GM10266 (cell line): Measurements from ENCODE around the gene PTTG1.
A peak's percentile ranks its signal among the peaks of the same experiment; 100 is the strongest.

ENCODE experiments used
- DNase-seq: peaks from one replicate; pipeline ENCODE4 v3.0.0; 2012; ENCODE audit errors: extremely low spot score
- CTCF ChIP-seq: IDR thresholded peaks from 2 replicates; pipeline ENCODE4 v1.5.1; 2012; ENCODE audit warnings: mild to moderate bottlenecking, low read depth; ENCODE audit not compliant: control insufficient read depth, insufficient read depth; ENCODE audit errors: missing control alignments

PTTG1 gene

GRCh38 chr5:160421625-160422258, at the start of gene PTTG1:
TSS of gene PTTG1 (plus strand) at chr5:160421855. CDS start at chr5:160422313, 458 bp downstream.
- TF ChIP-seq CTCF = no peak
- DNase-seq = peak; percentile 78

- no peak for DNase-seq
- no peak for TF ChIP-seq CTCF
These were observed 46.5 kb upstream of the PTTG1 start for GRCh38 chr5:160375166-160375565.

- DNase-seq = no peak
- TF ChIP-seq CTCF = no peak
These were observed 46.0 kb upstream of the PTTG1 start for GRCh38 chr5:160375701-160376100.

GRCh38 chr5:160376416-160376815, 45.2 kb upstream of the PTTG1 start:
- no peak for TF ChIP-seq CTCF
- DNase-seq = no peak

- no peak for TF ChIP-seq CTCF
- no peak for DNase-seq
These were observed 44.0 kb upstream of the PTTG1 start for GRCh38 chr5:160377651-160378050.

- no peak for DNase-seq
- no peak for TF ChIP-seq CTCF
These were observed 43.3 kb upstream of the PTTG1 start for GRCh38 chr5:160378330-160378729.

- TF ChIP-seq CTCF = no peak
- DNase-seq = no peak
These were observed 42.1 kb upstream of the PTTG1 start for GRCh38 chr5:160379511-160379910.
